GM19035 (cell line): ENCODE data around the gene PDE6B.
"Not testable (repeated sequence)": the region's sequence is repeated elsewhere in the genome, so short reads cannot be mapped to it uniquely, and the experiment has no call there.

Experiments
- ATAC-seq: cut with Tn5 transposase; IDR thresholded peaks from one replicate; pipeline ENCODE4 v1.9.1; 2021; ENCODE audit not compliant: unreplicated experiment

Gene PDE6B

GRCh38 chr4:703336-704197 is 78.2 kb downstream of the PDE6B start:
- no peak for ATAC-seq

DNA sequence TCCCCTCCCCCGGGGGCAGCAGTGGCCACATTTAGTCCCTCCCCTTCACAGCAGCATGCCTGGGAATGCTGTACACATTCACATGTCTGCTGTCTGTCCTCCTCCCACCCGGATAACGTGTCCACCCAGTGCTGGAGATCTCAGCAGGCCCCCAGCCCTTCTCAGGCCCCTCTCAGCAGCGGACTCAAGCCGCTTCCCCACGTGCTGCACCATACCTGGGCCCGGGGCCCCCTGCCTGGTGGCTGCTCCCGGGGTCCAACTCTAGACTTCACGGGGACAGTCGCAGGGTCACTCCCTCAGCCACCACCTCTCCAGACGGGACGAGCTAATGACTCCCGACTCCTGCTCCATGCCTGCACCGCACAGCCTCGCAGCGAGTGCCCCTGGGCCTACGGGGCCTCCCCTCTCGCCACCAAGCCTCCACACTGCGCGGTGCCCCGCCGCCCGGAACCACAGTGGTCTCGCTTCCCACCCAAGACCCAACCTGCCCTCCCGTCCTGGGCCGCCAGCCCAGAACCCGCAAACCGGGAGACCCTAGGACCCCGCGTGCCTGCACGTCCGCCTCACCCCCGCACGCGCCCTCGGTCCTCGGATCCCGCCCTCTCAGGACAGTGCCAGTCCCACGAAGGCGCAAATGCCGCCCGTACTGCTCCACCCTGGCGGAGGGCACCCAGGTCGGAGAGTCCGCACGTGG is 79.0 kb downstream of the PDE6B start:
- ATAC-seq = no peak

- ATAC-seq = no peak
Measured at GRCh38 chr4:704971-705277, 79.6 kb downstream of the PDE6B start.

DNA sequence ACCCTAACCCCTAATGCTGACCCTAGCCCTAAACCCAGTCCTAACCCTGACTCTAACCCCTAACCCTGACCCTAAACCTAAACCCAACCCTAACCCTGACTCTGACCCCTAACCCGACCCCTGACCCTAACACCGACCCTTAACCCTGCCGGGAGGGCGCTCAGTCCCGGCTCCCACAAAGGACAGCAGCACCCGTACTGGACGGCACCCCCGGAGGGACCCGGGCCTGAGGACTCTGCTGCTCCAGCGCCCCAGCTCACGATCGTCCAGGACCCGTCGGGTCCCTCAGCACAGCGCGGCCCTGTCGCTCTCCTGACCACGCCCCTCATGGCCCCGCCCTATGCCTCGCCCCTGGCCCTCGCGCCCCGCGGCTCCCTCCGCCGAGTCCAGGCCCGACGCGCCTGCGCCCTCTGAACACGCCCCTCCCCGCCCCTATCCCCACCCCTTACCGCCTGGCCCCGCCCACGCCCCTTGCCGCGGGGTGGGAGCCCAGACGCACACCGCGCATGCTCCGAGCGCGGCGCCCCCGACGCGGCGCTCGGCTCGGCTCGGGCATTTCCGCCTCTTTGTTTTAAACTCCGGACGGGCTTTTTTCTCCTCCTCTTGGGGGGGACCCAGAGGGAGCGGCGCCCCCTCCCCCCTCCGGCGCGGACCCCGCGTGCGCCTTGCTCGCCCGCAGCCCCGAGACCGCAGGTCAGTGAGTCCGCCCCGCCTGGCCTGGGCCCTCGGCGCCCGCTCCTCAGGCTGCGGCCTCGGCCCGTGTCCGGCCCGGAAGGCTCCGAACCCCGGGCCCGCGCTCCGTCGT is 80.1 kb downstream of the PDE6B start, which contains the start of gene PCGF3:
Gene PCGF3 (plus strand): TSS at position 555 of the 805 bp plus-strand sequence. CDS start 27,849 bp downstream, outside the sequence.
- peak; percentile 94 for ATAC-seq

DNA sequence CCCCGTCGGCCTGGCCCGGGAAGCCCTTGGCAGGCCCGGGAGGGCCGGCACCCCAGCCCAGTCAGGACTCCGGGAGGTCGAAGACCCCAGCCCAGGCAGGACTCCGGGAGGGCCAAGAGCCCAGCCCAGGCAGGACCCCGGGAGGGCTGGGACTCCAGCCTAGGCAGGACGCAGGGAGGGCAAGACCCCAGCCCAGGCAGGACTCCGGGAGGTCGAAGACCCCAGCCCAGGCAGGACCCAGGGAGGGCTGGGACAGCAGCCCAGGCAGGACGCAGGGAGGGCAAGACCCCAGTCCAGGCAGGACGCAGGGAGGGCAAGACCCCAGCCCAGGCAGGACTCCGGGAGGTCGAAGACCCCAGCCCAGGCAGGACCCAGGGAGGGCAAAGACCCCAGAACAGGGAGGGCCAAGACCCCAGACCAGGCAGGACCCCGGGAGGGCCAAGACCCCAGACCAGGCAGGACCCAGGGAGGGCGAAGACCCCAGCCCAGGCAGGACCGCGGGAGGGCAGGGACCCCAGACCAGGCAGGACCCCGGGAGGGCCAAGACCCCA is 80.8 kb downstream of the PDE6B start:
- ATAC-seq = not testable (repeated sequence)

DNA sequence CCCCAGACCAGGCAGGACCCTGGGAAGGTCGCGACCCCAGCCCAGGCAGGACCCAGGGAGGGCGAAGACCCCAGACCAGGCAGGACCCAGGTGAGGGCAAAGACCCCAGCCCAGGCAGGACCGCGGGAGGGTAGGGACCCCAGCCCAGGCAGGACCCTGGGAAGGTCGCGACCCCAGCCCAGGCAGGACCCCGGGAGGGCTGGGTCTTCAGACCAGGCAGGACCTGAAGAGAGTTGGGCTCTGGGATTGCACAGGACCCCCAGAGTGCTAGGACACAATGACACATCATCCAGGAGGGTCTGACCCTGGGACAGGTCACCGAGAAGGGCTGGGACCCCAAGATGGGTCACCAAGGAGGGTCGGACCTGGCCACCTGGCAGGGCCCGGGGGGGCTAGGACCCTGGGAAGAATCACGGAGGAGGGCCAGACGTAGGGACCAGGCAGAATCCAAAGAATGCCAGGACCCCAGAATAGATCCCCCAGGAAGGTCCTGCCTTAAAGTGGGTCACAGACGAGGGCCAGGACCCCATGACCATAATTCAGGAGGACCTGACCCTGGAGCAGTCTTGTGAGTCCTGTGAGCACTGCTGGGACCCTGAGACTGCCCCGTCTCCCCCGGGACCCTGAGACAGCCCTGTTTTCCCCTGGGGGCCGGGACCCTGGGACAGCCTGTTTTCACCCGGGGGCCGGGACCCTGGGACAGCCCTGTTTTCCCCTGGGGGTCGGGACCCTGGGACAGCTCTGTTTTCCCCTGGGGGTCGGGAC is 81.6 kb downstream of the PDE6B start:
- ATAC-seq = no peak

GRCh38 chr4:707929-708630 is 82.7 kb downstream of the PDE6B start:
- ATAC-seq = no peak

GRCh38 chr4:708631-708933 is 83.2 kb downstream of the PDE6B start:
- ATAC-seq = no peak

DNA sequence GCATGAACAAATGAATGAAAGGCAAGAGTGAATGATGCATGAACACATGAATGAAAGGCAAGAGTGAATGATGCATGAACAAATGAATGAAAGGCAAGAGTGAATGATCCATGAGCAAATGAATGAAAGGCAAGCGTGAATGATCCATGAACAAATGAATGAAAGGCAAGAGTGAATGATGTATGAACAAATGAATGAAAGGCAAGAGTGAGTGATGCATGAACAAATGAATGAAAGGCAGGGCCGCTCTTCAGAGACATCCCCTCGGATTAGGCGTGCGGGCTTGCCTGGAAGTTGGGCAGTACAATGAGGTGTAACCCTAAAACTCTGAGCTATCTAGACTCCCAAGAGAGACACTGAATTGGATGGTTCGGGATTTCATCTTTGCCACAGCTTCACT is 84.0 kb downstream of the PDE6B start:
- no peak for ATAC-seq

GRCh38 chr4:710116-710515 is 84.7 kb downstream of the PDE6B start:
- no peak for ATAC-seq

DNA sequence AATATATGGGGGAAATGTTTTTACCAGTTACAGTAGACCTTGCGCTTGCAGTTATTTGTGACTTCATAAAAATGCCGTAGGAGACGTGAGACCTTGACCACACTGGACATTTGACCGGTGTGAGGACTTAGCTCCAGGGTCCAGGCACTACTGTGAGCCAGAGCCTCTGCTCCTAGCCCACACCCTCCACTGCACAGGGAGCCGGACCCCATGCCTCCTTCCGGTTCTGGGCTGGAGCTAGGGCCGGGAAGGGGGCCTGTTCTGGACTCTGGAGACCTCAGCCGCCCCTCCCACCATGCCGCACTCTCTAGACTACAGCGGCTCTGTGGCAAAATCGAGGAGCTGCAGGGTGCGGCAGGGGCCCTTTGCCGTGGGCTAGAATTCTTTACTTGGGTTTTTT is 85.5 kb downstream of the PDE6B start:
- no peak for ATAC-seq

GRCh38 chr4:712093-712492 is 86.7 kb downstream of the PDE6B start:
- no peak for ATAC-seq

- no peak for ATAC-seq
Measured at GRCh38 chr4:712916-713632, 87.7 kb downstream of the PDE6B start.

GRCh38 chr4:714087-714486 is 88.7 kb downstream of the PDE6B start:
- ATAC-seq = no peak

- no peak for ATAC-seq
Measured at GRCh38 chr4:717601-718320, 92.4 kb downstream of the PDE6B start.

- no peak for ATAC-seq
Measured at GRCh38 chr4:718460-718859, 93.1 kb downstream of the PDE6B start.
